H1 (cell line): ENCODE data around the gene CCDC116.

Experiments used
- BCL11A ChIP-seq, 2 experiments: IDR thresholded peaks; one replicate each; pipeline ENCODE4 v1.6.1; 2011; ENCODE audit warnings: low read depth in 2 of 2, low read length in 2 of 2, mild to moderate bottlenecking in 2 of 2
- BRCA1 ChIP-seq: IDR thresholded peaks from 2 replicates; pipeline ENCODE4 v1.6.1; 2012; ENCODE audit warnings: low read depth, low read length, improper control_type of control experiment
- CBX5 ChIP-seq: fragments of 300-800, 300-1000 bp; sonication (generic); IDR thresholded peaks from 2 replicates; pipeline ENCODE4 v1.7.1; 2016; ENCODE audit warnings: antibody characterized with exemption, low read length, low read depth
- CEBPB ChIP-seq: IDR thresholded peaks from 2 replicates; pipeline ENCODE4 v1.6.1; 2012; ENCODE audit warnings: low read depth, low read length
- CTCF ChIP-seq, 3 experiments: IDR thresholded peaks; 1 replicate in 2 of 3; 2 replicates in 1 of 3; pipeline versions ENCODE4 v1.5.1 to v1.6.1; 2011; ENCODE audit warnings: low read length in 3 of 3, mild to moderate bottlenecking in 3 of 3, inconsistent platforms in 2 of 3, low read depth in 1 of 3, moderate library complexity in 1 of 3; ENCODE audit not compliant: insufficient read depth in 1 of 3; ENCODE audit errors: control extremely low read depth in 1 of 3
- JUN ChIP-seq: IDR thresholded peaks from 2 replicates; pipeline ENCODE4 v1.6.1; 2011; ENCODE audit warnings: low read depth, mild to moderate bottlenecking, improper control_type of control experiment, low read length
- POLR2A ChIP-seq, 2 experiments: IDR thresholded peaks; 1 replicate in 1 of 2; 2 replicates in 1 of 2; pipeline ENCODE4 v1.6.1; 2011; ENCODE audit warnings: low read depth in 2 of 2, low read length in 2 of 2, mild to moderate bottlenecking in 2 of 2; ENCODE audit errors: control extremely low read depth in 1 of 2
- SAP30 ChIP-seq: fragments of 300-600 bp; sonication (generic); IDR thresholded peaks from 2 replicates; pipeline ENCODE4 v1.7.1; 2012; ENCODE audit warnings: low read length, moderate library complexity, mild to moderate bottlenecking, inconsistent platforms; ENCODE audit not compliant: insufficient read depth, insufficient replicate concordance
- YY1 ChIP-seq: IDR thresholded peaks from 2 replicates; pipeline ENCODE4 v1.6.1; 2011; ENCODE audit warnings: low read depth, mild to moderate bottlenecking, low read length

DNA sequence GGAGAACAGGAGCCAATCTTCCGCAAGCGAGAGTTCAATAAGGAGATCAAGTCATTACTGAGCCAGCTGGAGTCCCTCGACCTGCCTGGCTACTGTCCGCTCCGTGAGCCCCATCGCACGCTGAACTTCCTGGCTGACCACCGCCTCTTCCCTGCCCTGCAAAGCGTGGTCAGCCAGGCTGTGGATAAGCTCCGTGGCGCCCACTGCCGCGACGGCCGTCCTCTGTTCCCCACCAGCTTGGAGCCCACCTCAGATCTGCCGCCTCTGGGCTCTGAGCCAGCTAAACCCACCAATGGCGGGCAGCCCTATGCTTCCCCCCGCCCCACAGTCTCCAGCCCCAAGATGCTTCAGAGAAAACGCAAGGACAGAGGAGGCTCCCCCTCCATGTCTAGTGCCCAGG is 2.3 kb downstream of the CCDC116 start:
- TF ChIP-seq JUN (no peak), CTCF (IDR thresholded peaks at IDR 0.05; ENCODE audit: control extremely low read depth in 1 of 3, insufficient read depth in 1 of 3, low read depth in 1 of 3, low read length in 3 of 3) (no peak), POLR2A (IDR thresholded peaks at IDR 0.05; ENCODE audit: control extremely low read depth in 1 of 2, low read depth in 2 of 2, low read length in 2 of 2) (no peak), SAP30 (no peak), YY1 (no peak), CBX5 (no peak), BRCA1 (no peak), BCL11A (IDR thresholded peaks at IDR 0.05; ENCODE audit: low read depth in 2 of 2, low read length in 2 of 2) (no peak), CEBPB (no peak)
